A549 (cell line): ENCODE measurements around the gene ABCF3. TPM values are rescaled to one million over a fixed set of nuclear protein-coding genes. Genes with fewer than 3 reads are reported as not detected.

Experiments used
- ATAC-seq, 2 experiments: fragments of 200-7000 bp in 1 of 2; fragments of >200 bp in 1 of 2; cut with Nextera tagmentation in 1 of 2; cut with Tn5 transposase in 1 of 2; 3 replicates each; pipeline versions ENCODE4 v1.8.0 to v1.9.1; 2018 to 2020; ENCODE audit warnings: mild to moderate bottlenecking in 1 of 2, moderate library complexity in 1 of 2
- CTCF ChIA-PET: fragments of 300-600 bp; sonication (Branson Sonifier 250); formaldehyde crosslinking; extraction: SDS; loops from one replicate; lab custom pipeline; 2021; ENCODE audit warnings: antibody characterized with exemption, inconsistent platforms; lab: Yijun Ruan, JAX
- POLR2A ChIA-PET: fragments of 350-600 bp; formaldehyde crosslinking; extraction: SDS; loops from one replicate; lab custom pipeline; 2021; ENCODE audit warnings: antibody characterized with exemption, inconsistent platforms; lab: Yijun Ruan, JAX
- DNase-seq, 2 experiments: peaks; one replicate each; pipeline versions ENCODE4 v3.0.0 to v3.0.0-alpha.2; 2011 to 2016; ENCODE audit warnings: low read depth in 1 of 2, low spot score in 1 of 2
- FAIRE-seq: peaks from 2 replicates; lab custom pipeline; 2011; peaks lifted over from hg19 to GRCh38; lab: Jason Lieb, UNC
- H3K27ac ChIP-seq, 2 experiments: fragments of >200 bp; sonication (Bioruptor Twin); formaldehyde crosslinking; 3 replicates each; pipeline ENCODE4 v1.5.1; 2016 to 2017
- H3K4me1 ChIP-seq: fragments of >200 bp; sonication (Bioruptor Twin); formaldehyde crosslinking; 3 replicates; pipeline ENCODE4 v1.6.1; 2016
- H3K4me2 ChIP-seq: fragments of >200 bp; sonication (Bioruptor Twin); formaldehyde crosslinking; 3 replicates; pipeline ENCODE4 v1.6.1; 2016
- H3K4me3 ChIP-seq: fragments of >200 bp; sonication (Bioruptor Twin); formaldehyde crosslinking; 3 replicates; pipeline ENCODE4 v1.5.1; 2016
- H3K9me3 ChIP-seq: fragments of >200 bp; sonication (Bioruptor Twin); formaldehyde crosslinking; 3 replicates; pipeline ENCODE4 v1.6.1; 2016
- CBX2 ChIP-seq: fragments of 200-600 bp; sonication (generic); IDR thresholded peaks from 2 replicates; pipeline ENCODE4 v1.6.1; 2016; ENCODE audit warnings: low read depth, mild to moderate bottlenecking, borderline replicate concordance
- CBX8 ChIP-seq: fragments of 200-600 bp; sonication (generic); IDR thresholded peaks from 2 replicates; pipeline ENCODE4 v1.6.1; 2016
- EHMT2 ChIP-seq: fragments of 200-600 bp; sonication (generic); IDR thresholded peaks from 2 replicates; pipeline ENCODE4 v1.6.1; 2016; ENCODE audit warnings: antibody characterized with exemption, low read depth, mild to moderate bottlenecking, moderate library complexity
- FOSB ChIP-seq: fragments of 250-450 bp; sonication (Bioruptor Pico); IDR thresholded peaks from 2 replicates; pipeline ENCODE4 v1.5.0; 2020; ENCODE audit warnings: mild to moderate bottlenecking, moderate library complexity
- GATA3 ChIP-seq: IDR thresholded peaks from 2 replicates; pipeline ENCODE4 v1.6.1; 2012; ENCODE audit warnings: borderline replicate concordance
- HDAC2 ChIP-seq: fragments of 200-600 bp; sonication (generic); IDR thresholded peaks from 2 replicates; pipeline ENCODE4 v1.6.1; 2016
- HOXA7 ChIP-seq: fragments of 250-450 bp; sonication (Bioruptor Pico); IDR thresholded peaks from 2 replicates; pipeline ENCODE4 v1.5.0; 2020; ENCODE audit warnings: mild to moderate bottlenecking, moderate library complexity
- KDM1A ChIP-seq: fragments of 200-600 bp; sonication (generic); IDR thresholded peaks from 2 replicates; pipeline ENCODE4 v1.6.1; 2016; ENCODE audit warnings: low read depth, mild to moderate bottlenecking
- MAFK ChIP-seq: fragments of 450-650 bp; IDR thresholded peaks from 2 replicates; pipeline ENCODE4 v1.6.1; 2014; ENCODE audit not compliant: partially characterized antibody
- MAZ ChIP-seq: fragments of 150-350 bp; IDR thresholded peaks from 2 replicates; pipeline ENCODE4 v1.6.1; 2014; ENCODE audit warnings: antibody characterized with exemption, low read depth, low read length, borderline replicate concordance
- NR3C1 ChIP-seq: fragments of >200 bp; sonication (Bioruptor Twin); formaldehyde crosslinking; IDR thresholded peaks from 3 replicates; pipeline ENCODE4 v1.6.1; 2017
- POLR2AphosphoS2 ChIP-seq: conservative IDR thresholded peaks from 2 replicates; pipeline ENCODE4 v1.6.1; 2012; ENCODE audit warnings: low read length, improper control_type of control experiment, inconsistent platforms
- RAD21 ChIP-seq, 2 experiments: fragments of >200 bp in 1 of 2; sonication (Bioruptor Twin) in 1 of 2; formaldehyde crosslinking in 1 of 2; IDR thresholded peaks in 1 of 2; conservative IDR thresholded peaks in 1 of 2; 2 replicates in 1 of 2; 3 replicates in 1 of 2; pipeline ENCODE4 v1.6.1; 2012 to 2018; ENCODE audit warnings: inconsistent platforms in 1 of 2
- RCOR1 ChIP-seq: fragments of 150-350 bp; IDR thresholded peaks from 2 replicates; pipeline ENCODE4 v1.6.1; 2014; ENCODE audit warnings: antibody characterized with exemption, low read length, low read depth
- SMC3 ChIP-seq: fragments of >200 bp; sonication (Bioruptor Twin); formaldehyde crosslinking; IDR thresholded peaks from 3 replicates; pipeline ENCODE4 v1.6.1; 2018; ENCODE audit warnings: inconsistent platforms
- SREBF2 ChIP-seq: fragments of 450-650 bp; IDR thresholded peaks from 2 replicates; pipeline ENCODE4 v1.6.1; 2014; ENCODE audit warnings: mild to moderate bottlenecking, moderate library complexity
- TFCP2L1 ChIP-seq: fragments of 250-450 bp; sonication (Bioruptor Pico); IDR thresholded peaks from 2 replicates; pipeline ENCODE4 v1.5.0; 2021; ENCODE audit warnings: mild to moderate bottlenecking
- ZNF302 ChIP-seq: fragments of 250-450 bp; sonication (Bioruptor Pico); IDR thresholded peaks from 2 replicates; pipeline ENCODE4 v1.9.0; 2021; ENCODE audit warnings: inconsistent platforms, mild to moderate bottlenecking, moderate library complexity
- ZSCAN20 ChIP-seq: fragments of 250-450 bp; sonication (Bioruptor Pico); IDR thresholded peaks from 2 replicates; pipeline ENCODE4 v1.8.0; 2022; ENCODE audit warnings: mild to moderate bottlenecking, moderate library complexity
- WGBS: methylation state at CpG from one replicate; pipeline ENCODE4 v1.1.6; 2017; ENCODE audit errors: missing lambda C conversion rate; 5-methylcytosine and 5-hydroxymethylcytosine counted together
- polyA plus RNA-seq, 4 experiments: library from polyadenylated mRNA; depleted of rRNA in 3 of 4; stranded (reverse); fragments of >200 nt; fragmentation: RNase III in 1 of 4; extraction: RNeasy Plus Mini Kit Qiagen cat#74134 plus additional on column Dnase treatment in 1 of 4; gene quantifications; 2 replicates in 3 of 4; 3 replicates in 1 of 4; pipeline ENCODE4 v1.2.3, GENCODE V29; 2011 to 2017
- TF ChIP-seq, protein P1 (sequence below): fragments of 450-650 bp; IDR thresholded peaks from 2 replicates; pipeline ENCODE4 v1.6.1; 2014; ENCODE audit warnings: antibody characterized with exemption
- TF ChIP-seq, protein P2 (sequence below): fragments of 200-600 bp; sonication (generic); IDR thresholded peaks from 2 replicates; pipeline ENCODE4 v1.6.1; 2016; ENCODE audit warnings: antibody characterized with exemption, mild to moderate bottlenecking, moderate library complexity
- TF ChIP-seq, protein P3 (sequence below): fragments of 250-450 bp; sonication (Bioruptor Pico); IDR thresholded peaks from 2 replicates; pipeline ENCODE4 v1.5.0; 2020; ENCODE audit warnings: low read depth, mild to moderate bottlenecking, moderate library complexity
- TF ChIP-seq, protein P4 (sequence below): fragments of >200 bp; sonication (Bioruptor Twin); formaldehyde crosslinking; IDR thresholded peaks from 2 replicates; pipeline ENCODE4 v1.6.1; 2016
- TF ChIP-seq, protein P5 (sequence below): IDR thresholded peaks from 2 replicates; pipeline ENCODE4 v1.6.1; 2012

ABCF3 gene
- polyA plus RNA-seq, 2 of the 4 experiments (the other 2 are of a cell fraction) = 35.3 to 46.6 TPM

DNA sequence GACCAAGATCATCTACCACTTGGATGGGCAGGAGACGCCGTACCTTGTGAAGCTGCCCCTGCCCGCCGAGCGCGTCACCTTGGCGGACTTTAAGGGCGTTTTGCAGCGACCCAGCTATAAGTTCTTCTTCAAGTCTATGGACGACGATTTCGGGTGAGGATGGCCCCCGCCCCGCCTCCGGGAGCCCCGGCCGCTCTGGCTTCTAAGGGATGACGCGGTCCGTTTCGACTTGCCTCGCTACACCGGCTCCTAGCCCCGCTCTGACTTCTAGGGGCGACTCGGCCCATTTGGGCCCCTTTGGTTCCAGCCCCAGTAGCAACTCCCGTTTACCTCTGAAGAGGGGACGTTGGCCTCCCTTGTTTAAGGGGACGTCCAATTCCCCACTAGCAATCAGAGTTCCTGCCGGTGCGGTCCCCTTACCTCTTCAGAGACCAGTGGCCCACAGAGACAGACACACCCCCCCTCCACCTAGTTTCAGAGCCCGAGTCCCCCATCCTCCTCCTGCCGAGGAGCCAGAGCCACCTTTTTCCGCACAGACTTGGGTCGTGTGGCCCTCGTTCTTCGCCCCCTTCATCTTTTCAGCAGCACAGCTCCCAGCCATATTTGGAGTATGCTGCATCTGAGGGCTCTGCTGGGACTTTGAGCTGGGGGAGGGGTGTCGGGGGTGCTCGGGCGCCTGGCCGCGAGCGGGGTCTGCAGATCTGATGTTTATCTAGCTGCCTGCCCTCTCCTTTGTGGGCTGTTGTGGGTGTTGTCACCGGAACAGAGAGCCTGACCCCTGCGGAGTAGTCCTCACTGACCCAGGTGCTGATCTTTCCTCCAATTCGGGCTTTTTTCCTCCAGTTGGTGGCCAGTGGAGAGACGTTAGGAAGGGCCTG, 30.1 kb upstream of the ABCF3 start:
- Histone ChIP-seq H3K4me1 (peaks cover 8% of the 10 kb centered on the region; the same call in 2 of the 3 replicates), H3K9me3 (no peaks in the 10 kb centered on the region), H3K4me2 (peak overlapping the region; percentile 97), H3K4me3 (peak overlapping the region; percentile 86), H3K27ac (peak overlapping the region; percentile 93 to 99)
- TF ChIP-seq, protein P1, sequence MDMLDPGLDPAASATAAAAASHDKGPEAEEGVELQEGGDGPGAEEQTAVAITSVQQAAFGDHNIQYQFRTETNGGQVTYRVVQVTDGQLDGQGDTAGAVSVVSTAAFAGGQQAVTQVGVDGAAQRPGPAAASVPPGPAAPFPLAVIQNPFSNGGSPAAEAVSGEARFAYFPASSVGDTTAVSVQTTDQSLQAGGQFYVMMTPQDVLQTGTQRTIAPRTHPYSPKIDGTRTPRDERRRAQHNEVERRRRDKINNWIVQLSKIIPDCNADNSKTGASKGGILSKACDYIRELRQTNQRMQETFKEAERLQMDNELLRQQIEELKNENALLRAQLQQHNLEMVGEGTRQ = no peak
- TF ChIP-seq ZNF302 (CRISPR knock-in tag) (no peak), HDAC2 (no peak)
- FAIRE-seq (no peak), DNase-seq (no peak), ATAC-seq (peak; percentile 55)
- POLR2A ChIA-PET = interaction anchor here (0.7 kb wide), 1 partner anchor 30 kb away, joined by 3 read pairs; the partner anchor contains the start of gene ABCF3
- CTCF ChIA-PET = interaction anchor here (0.6 to 1.9 kb wide), 6 partner anchors 9 to 260 kb away, joined by 3 to 5 read pairs (median 3); no protein-coding TSS in a partner anchor
- WGBS = 3% methylated on average over 19 of the region's 47 CpGs

DNA sequence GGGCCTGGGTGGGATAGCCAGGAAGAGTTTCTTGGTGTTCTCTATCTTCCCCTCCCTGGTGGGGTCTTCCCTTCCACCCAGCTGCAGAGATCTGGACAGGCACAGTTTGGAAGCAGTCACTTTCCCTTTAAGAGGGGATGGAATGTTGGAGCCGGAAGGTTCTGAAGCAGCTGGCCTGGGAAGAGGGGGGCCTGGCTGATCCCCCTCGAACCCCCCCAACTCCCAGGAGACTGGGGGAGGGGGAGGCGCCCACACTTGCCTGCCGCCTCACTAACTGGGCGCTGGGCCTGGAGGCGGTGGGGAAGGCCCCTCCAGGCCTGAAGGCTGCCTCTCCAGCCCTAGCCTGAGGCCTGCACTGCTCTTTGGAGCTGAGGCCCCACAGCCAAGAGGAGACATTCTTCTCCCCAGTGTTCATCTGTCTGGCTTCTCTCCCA, 29.5 kb upstream of the ABCF3 start:
- Histone ChIP-seq H3K4me1 (peaks cover 8% of the 10 kb centered on the region; the same call in 2 of the 3 replicates), H3K4me2 (peak overlapping the region; percentile 97), H3K4me3 (peak overlapping the region; percentile 86), H3K27ac (peak overlapping the region; percentile 93 to 99), H3K9me3 (no peaks in the 10 kb centered on the region)
- WGBS = no CpG with 5 or more reads among the region's 6 CpGs
- FAIRE-seq (no peak), DNase-seq (no peak), ATAC-seq (peak in 1 of 2 experiments; percentile 66; a peak in 3 of 6 replicates)
- CTCF ChIA-PET = interaction anchor here (1.1 to 1.9 kb wide), 2 partner anchors 8 to 261 kb away, joined by 3 to 5 read pairs; no protein-coding TSS in a partner anchor
- POLR2A ChIA-PET = no interaction called here
- TF ChIP-seq, protein P2, sequence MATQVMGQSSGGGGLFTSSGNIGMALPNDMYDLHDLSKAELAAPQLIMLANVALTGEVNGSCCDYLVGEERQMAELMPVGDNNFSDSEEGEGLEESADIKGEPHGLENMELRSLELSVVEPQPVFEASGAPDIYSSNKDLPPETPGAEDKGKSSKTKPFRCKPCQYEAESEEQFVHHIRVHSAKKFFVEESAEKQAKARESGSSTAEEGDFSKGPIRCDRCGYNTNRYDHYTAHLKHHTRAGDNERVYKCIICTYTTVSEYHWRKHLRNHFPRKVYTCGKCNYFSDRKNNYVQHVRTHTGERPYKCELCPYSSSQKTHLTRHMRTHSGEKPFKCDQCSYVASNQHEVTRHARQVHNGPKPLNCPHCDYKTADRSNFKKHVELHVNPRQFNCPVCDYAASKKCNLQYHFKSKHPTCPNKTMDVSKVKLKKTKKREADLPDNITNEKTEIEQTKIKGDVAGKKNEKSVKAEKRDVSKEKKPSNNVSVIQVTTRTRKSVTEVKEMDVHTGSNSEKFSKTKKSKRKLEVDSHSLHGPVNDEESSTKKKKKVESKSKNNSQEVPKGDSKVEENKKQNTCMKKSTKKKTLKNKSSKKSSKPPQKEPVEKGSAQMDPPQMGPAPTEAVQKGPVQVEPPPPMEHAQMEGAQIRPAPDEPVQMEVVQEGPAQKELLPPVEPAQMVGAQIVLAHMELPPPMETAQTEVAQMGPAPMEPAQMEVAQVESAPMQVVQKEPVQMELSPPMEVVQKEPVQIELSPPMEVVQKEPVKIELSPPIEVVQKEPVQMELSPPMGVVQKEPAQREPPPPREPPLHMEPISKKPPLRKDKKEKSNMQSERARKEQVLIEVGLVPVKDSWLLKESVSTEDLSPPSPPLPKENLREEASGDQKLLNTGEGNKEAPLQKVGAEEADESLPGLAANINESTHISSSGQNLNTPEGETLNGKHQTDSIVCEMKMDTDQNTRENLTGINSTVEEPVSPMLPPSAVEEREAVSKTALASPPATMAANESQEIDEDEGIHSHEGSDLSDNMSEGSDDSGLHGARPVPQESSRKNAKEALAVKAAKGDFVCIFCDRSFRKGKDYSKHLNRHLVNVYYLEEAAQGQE = 0 out of 2 replicates have a peak, but pooled peaks have one; percentile 18
- TF ChIP-seq RCOR1 (no peak), CBX8 (no peak), ZSCAN20 (CRISPR knock-in tag) (no peak)

DNA sequence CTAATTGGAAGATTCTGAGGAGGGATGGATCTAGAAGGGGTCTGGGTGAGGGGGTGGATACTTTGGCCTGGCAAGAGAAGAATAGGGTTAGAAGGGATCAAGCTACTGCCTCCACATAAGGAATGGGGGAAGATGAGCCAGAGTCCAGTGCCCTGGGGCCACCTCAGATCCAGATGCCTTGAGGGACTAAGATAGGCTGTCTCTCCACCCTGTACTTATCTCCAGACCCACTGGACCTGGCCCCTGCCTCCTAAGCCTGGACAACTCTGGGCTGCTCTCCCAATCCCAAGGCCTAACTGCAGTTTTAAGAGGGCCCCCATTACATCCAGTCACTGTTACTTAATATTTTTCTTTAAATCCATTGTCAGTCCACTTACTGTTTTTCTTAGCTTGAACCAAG, 28.8 kb upstream of the ABCF3 start:
- Histone ChIP-seq H3K4me2 (peak overlapping the region; percentile 97), H3K9me3 (no peaks in the 10 kb centered on the region), H3K4me1 (peaks cover 8% of the 10 kb centered on the region; the same call in 2 of the 3 replicates), H3K27ac (peak overlapping the region; percentile 93 to 99; a peak in 5 of 6 replicates)
- ChIA-PET CTCF (interaction anchor here (1.2 kb wide), 1 partner anchor 14 kb away, joined by 3 read pairs; no protein-coding TSS in a partner anchor), POLR2A (no interaction called here)
- FAIRE-seq = no peak
- no peak for ATAC-seq
- no peak for DNase-seq
- TF ChIP-seq GATA3 (no peak), TFCP2L1 (CRISPR knock-in tag) (no peak), MAFK (no peak), NR3C1 (no peak), RAD21 (conservative IDR thresholded peaks at IDR 0.05 in 1 of 2, IDR thresholded peaks at IDR 0.05 in 1 of 2) (no peak), POLR2AphosphoS2 (no peak), HOXA7 (CRISPR knock-in tag) (no peak), FOSB (no peak), SREBF2 (no peak), CBX2 (no peak), EHMT2 (no peak), MAZ (no peak), KDM1A (no peak), SMC3 (no peak)
- TF ChIP-seq, protein P3, sequence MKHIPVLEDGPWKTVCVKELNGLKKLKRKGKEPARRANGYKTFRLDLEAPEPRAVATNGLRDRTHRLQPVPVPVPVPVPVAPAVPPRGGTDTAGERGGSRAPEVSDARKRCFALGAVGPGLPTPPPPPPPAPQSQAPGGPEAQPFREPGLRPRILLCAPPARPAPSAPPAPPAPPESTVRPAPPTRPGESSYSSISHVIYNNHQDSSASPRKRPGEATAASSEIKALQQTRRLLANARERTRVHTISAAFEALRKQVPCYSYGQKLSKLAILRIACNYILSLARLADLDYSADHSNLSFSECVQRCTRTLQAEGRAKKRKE = no peak
- TF ChIP-seq, protein P4, sequence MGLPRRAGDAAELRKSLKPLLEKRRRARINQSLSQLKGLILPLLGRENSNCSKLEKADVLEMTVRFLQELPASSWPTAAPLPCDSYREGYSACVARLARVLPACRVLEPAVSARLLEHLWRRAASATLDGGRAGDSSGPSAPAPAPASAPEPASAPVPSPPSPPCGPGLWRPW = no peak
- TF ChIP-seq, protein P5, sequence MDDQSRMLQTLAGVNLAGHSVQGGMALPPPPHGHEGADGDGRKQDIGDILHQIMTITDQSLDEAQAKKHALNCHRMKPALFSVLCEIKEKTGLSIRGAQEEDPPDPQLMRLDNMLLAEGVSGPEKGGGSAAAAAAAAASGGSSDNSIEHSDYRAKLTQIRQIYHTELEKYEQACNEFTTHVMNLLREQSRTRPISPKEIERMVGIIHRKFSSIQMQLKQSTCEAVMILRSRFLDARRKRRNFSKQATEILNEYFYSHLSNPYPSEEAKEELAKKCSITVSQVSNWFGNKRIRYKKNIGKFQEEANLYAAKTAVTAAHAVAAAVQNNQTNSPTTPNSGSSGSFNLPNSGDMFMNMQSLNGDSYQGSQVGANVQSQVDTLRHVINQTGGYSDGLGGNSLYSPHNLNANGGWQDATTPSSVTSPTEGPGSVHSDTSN = no peak
- TF ChIP-seq, all 56 proteins: peak for 0
- H3K4me3 ChIP-seq = peak overlapping the region; percentile 86
